ENCODE measurements around the gene GMCL1. TPM values are rescaled to one million over a fixed set of nuclear protein-coding genes. Genes with fewer than 3 reads are reported as not detected.

Gene GMCL1, protein sequence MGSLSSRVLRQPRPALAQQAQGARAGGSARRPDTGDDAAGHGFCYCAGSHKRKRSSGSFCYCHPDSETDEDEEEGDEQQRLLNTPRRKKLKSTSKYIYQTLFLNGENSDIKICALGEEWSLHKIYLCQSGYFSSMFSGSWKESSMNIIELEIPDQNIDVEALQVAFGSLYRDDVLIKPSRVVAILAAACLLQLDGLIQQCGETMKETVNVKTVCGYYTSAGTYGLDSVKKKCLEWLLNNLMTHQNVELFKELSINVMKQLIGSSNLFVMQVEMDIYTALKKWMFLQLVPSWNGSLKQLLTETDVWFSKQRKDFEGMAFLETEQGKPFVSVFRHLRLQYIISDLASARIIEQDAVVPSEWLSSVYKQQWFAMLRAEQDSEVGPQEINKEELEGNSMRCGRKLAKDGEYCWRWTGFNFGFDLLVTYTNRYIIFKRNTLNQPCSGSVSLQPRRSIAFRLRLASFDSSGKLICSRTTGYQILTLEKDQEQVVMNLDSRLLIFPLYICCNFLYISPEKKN
- 20.6 and 46.5 TPM in 2 replicates for total RNA-seq
- polyA plus RNA-seq, result 13.2 and 22.8 TPM in 2 replicates

DNA sequence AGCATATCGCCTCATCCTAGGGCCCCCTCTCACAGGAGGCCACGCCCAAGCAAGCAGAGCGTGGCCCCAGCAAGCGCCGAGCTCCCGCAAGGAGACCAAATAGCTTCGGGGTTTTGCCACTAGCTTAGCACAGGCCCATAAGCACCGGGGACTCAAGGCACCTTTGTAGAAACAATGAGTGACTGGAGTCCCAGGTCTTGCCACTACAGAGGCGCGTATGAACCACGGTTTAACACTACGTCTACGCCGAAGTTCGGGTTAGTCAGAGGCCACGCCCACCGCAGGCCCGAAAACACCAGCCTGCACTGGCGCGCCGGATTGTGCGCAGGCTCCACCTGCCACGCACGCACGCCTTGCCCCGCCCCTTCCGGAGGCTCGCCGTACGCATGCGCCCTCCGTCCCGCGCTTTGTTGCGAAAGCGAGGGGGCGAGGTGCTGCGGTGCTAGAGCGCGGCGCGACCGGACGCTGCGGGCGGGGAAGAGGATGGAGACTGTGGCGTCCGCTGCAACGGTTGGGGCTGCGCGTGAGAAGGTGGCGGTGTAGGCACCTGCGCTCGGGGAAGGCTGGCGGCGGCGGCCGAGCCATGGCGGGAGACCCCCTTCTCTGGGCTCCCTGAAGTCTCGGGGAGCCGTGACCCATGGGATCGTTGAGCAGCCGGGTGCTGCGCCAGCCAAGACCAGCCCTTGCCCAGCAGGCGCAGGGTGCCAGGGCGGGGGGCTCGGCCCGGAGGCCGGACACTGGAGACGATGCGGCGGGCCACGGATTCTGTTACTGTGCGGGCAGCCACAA lies at the start of gene GMCL1:
TSS of gene GMCL1 (plus strand) at position 405 of the 789 bp plus-strand sequence. CDS start at position 638, 233 bp downstream.
- no peaks in the 10 kb centered on the region for H3K27me3 ChIP-seq
- peak within 1 kb of the TSS; percentile 98 for H3K27ac ChIP-seq
- peak within 1 kb of the TSS; percentile 92 for H3K4me3 ChIP-seq
- no peaks in the 10 kb centered on the region for H3K9me3 ChIP-seq (ENCODE audit: low read depth)
- TF ChIP-seq, protein P1, sequence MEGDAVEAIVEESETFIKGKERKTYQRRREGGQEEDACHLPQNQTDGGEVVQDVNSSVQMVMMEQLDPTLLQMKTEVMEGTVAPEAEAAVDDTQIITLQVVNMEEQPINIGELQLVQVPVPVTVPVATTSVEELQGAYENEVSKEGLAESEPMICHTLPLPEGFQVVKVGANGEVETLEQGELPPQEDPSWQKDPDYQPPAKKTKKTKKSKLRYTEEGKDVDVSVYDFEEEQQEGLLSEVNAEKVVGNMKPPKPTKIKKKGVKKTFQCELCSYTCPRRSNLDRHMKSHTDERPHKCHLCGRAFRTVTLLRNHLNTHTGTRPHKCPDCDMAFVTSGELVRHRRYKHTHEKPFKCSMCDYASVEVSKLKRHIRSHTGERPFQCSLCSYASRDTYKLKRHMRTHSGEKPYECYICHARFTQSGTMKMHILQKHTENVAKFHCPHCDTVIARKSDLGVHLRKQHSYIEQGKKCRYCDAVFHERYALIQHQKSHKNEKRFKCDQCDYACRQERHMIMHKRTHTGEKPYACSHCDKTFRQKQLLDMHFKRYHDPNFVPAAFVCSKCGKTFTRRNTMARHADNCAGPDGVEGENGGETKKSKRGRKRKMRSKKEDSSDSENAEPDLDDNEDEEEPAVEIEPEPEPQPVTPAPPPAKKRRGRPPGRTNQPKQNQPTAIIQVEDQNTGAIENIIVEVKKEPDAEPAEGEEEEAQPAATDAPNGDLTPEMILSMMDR (IDR thresholded peaks at IDR 0.05; ENCODE audit: low read depth, low read length), result no peak
- peaks cover 15% of the 10 kb centered on the region for H3K4me1 ChIP-seq (ENCODE audit: low read depth)
- peak; percentile 97 to 98 for DNase-seq (ENCODE audit: low read depth in 1 of 2, low spot score in 1 of 2)
- no peaks in the 10 kb centered on the region for H3K36me3 ChIP-seq

DNA sequence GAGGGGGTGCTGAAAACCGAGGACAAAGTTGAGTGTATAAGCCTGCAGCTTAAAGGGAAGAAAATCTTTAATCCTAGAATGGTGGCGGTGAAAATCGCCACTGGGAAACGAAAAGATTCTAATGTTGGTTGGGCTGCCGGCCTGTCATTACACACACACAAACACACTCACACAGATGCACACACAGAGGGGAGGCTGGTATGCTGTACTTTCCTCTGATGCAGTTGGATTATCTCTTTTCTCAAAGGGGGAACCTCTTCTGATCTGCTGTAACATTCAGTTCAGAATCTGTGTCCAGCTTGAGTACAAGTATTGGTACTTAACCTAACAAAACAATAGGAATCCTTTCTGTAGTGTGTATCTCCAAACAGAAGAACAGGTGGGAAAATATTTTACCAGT lies 48.5 kb upstream of the GMCL1 start:
- no peak for DNase-seq (ENCODE audit: low read depth in 1 of 2, low spot score in 1 of 2)
- TF ChIP-seq, protein P1 (IDR thresholded peaks at IDR 0.05; ENCODE audit: low read depth, low read length), result no peak
- H3K27me3 ChIP-seq, result no peaks in the 10 kb centered on the region

DNA sequence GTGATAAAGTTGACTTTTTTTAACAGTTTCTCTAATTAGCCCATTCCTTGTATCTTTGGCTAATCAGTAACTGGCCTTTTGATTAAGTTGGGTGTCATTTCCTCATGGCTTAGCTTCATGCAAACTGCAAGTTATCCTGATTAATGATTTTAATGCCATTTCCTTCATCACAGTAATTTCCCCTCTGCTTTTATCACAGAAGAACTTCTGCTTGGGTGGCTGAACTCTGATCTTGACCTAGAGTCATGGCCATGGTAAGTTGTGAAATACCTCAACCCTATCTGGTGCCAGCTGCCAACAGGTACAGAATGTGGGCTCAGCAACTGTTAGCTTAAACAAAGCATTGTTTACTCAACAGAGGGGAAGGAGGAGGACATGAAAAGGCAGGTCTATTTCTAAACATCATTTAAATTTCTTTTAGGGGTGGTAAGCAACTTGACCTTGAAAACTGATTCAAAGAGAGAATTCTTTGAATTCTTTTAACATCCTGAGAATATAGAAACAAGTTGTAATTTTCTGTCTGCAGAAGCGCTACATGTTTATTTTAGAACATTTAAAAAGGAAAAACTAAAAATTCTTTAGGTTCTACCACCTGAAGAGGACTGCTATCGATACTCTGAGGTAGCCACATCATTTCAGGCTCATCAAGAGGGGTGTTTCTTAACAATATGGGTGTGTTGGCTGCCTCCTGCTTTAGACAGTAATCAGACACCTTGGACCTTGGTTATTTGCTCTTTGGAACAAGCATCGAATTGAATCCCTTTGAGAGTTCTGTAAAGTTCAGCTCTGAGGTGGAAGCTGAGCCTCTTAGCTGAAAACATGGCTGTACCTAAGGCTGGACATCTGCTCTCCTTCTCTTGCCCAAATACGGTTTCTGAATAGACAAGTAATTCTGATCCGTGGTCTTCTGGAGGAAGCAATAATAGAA lies 47.9 kb upstream of the GMCL1 start:
- no peak overlapping the region for H3K27ac ChIP-seq
- TF ChIP-seq, protein P1 (IDR thresholded peaks at IDR 0.05; ENCODE audit: low read depth, low read length), result no peak
- H3K4me3 ChIP-seq, result no peak overlapping the region
- no peaks in the 10 kb centered on the region for H3K27me3 ChIP-seq
- no peaks in the 10 kb centered on the region for H3K9me3 ChIP-seq (ENCODE audit: low read depth)
- H3K4me1 ChIP-seq (ENCODE audit: low read depth), result peaks cover 13% of the 10 kb centered on the region
- no peak for DNase-seq (ENCODE audit: low read depth in 1 of 2, low spot score in 1 of 2)
- no peaks in the 10 kb centered on the region for H3K36me3 ChIP-seq

More for the DNA sequence above, 48.5 kb upstream of the GMCL1 start:
- Histone ChIP-seq H3K9me3 (ENCODE audit: low read depth) (no peaks in the 10 kb centered on the region), H3K27ac (no peak overlapping the region), H3K36me3 (no peaks in the 10 kb centered on the region), H3K4me1 (ENCODE audit: low read depth) (peaks cover 13% of the 10 kb centered on the region), H3K4me3 (no peak overlapping the region)

DNA sequence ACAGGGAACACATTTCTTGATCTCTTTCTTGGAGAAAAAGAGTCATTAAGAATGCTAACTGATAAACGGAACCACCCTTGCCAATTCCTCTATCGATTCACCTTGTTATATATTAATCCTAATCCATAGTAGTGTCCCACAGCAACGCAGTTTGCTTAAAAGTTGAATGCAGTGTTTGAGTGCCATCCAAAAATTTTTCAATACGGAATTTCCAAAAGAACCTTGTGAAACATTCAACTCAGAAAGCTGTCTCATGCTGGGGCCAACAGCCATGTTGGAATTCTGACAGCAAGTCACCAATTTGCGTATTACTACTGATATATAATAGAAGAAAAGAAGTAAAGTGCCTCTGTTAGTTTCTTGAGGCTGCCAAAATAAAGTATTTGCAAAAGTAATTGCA lies 45.2 kb upstream of the GMCL1 start:
- peaks cover 12% of the 10 kb centered on the region for H3K4me1 ChIP-seq (ENCODE audit: low read depth)
- DNase-seq (ENCODE audit: low read depth in 1 of 2, low spot score in 1 of 2), result no peak
- H3K9me3 ChIP-seq (ENCODE audit: low read depth), result no peaks in the 10 kb centered on the region
- TF ChIP-seq, protein P1 (IDR thresholded peaks at IDR 0.05; ENCODE audit: low read depth, low read length), result no peak
- no peaks in the 10 kb centered on the region for H3K36me3 ChIP-seq
- no peak overlapping the region for H3K4me3 ChIP-seq
- H3K27me3 ChIP-seq, result no peaks in the 10 kb centered on the region
- no peak overlapping the region for H3K27ac ChIP-seq

DNA sequence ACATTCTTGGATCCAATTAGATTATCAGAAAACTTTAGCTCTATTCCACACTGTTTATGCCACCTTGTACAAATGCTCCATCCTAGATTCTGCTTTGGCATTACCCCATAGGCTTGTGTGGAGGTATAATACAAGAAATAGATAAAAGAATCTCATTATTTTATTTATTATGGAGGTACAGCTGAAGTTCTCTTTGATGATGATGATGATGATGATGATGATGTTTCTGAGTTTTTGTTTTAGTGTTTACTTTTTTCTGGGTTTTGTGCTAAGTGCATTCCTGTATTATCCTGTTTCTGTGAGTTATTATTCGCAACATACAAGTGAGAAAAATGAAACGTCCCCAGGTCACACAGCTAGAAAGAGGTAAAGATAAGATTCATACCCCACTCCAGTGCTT lies 44.1 kb upstream of the GMCL1 start:
- Histone ChIP-seq H3K4me3 (no peak overlapping the region), H3K4me1 (ENCODE audit: low read depth) (peaks cover 21% of the 10 kb centered on the region), H3K27ac (no peak overlapping the region), H3K9me3 (ENCODE audit: low read depth) (no peaks in the 10 kb centered on the region), H3K36me3 (no peaks in the 10 kb centered on the region), H3K27me3 (no peaks in the 10 kb centered on the region)
- DNase-seq (ENCODE audit: low read depth in 1 of 2, low spot score in 1 of 2), result no peak
- TF ChIP-seq, protein P1 (IDR thresholded peaks at IDR 0.05; ENCODE audit: low read depth, low read length), result no peak
